ENCODE measurements around the gene NPTX1. TPM values are rescaled to one million over a fixed set of nuclear protein-coding genes. Genes with fewer than 3 reads are reported as not detected.

NPTX1 gene
- total and polyA plus RNA-seq, 2 experiments from 2014 or later = 3.4 to 20.5 TPM

DNA sequence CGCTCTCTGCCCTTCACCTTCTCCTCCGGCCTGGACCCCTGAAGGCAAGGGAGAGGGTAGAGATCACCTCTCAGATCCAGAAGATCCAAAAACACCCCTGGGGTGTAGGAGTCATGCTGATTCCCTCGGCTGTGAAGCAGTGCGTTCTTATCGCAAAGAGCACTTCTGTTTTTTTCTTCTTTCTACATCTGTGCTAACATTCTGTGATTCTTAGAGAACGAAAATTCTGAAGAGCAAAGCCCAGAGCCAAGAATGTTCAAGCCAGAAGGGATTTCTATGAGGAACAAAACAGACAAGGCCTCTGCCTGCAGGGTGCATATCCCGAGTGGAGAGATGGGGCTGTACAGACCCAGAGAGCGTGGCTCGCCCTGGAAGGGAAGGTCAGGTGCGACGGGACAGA is 17.2 kb downstream of the NPTX1 start:
- Histone ChIP-seq H3K79me2 (replicated peaks; ENCODE audit: insufficient read depth) (no peaks in the 10 kb centered on the region), H4K20me1 (replicated peaks; ENCODE audit: insufficient read depth) (no peaks in the 10 kb centered on the region), H2AFZ (no peak overlapping the region), H3K9me2 (ENCODE audit: insufficient read depth) (no peaks in the 10 kb centered on the region), H3F3A (replicated peaks; ENCODE audit: low read depth) (no peaks in the 10 kb centered on the region), H3K27ac (ENCODE audit: low read depth) (no peak overlapping the region), H3K27me3 (ENCODE audit: insufficient read depth) (peaks cover 3% of the 10 kb centered on the region; the same call in 1 of the 2 replicates), H3K36me3 (ENCODE audit: insufficient read depth) (no peaks in the 10 kb centered on the region), H3K4me1 (ENCODE audit: insufficient read depth) (peaks cover 4% of the 10 kb centered on the region; the same call in 1 of the 2 replicates), H3K4me2 (no peak overlapping the region), H3K4me3 (no peak overlapping the region)
- ATAC-seq (no peak), DNase-seq (ENCODE audit: low spot score) (no peak)
- Mint-ChIP-seq H3K27ac (no peak overlapping the region), H3K4me3 (no peak overlapping the region), H3K9me3 (no peaks in the 10 kb centered on the region; the same call in 2 of the 3 replicates), H3K36me3 (ENCODE audit: low read depth) (no peaks in the 10 kb centered on the region; the same call in 2 of the 3 replicates), H3K27me3 (ENCODE audit: insufficient read depth, low read depth, poor library complexity) (peaks cover 23% of the 10 kb centered on the region), H3K4me1 (peaks cover 8% of the 10 kb centered on the region; the same call in 2 of the 3 replicates)
- TF ChIP-seq CTCF (conservative IDR thresholded peaks at IDR 0.05; ENCODE audit: low read depth in 2 of 2) = no peak
- TF ChIP-seq, protein P1, sequence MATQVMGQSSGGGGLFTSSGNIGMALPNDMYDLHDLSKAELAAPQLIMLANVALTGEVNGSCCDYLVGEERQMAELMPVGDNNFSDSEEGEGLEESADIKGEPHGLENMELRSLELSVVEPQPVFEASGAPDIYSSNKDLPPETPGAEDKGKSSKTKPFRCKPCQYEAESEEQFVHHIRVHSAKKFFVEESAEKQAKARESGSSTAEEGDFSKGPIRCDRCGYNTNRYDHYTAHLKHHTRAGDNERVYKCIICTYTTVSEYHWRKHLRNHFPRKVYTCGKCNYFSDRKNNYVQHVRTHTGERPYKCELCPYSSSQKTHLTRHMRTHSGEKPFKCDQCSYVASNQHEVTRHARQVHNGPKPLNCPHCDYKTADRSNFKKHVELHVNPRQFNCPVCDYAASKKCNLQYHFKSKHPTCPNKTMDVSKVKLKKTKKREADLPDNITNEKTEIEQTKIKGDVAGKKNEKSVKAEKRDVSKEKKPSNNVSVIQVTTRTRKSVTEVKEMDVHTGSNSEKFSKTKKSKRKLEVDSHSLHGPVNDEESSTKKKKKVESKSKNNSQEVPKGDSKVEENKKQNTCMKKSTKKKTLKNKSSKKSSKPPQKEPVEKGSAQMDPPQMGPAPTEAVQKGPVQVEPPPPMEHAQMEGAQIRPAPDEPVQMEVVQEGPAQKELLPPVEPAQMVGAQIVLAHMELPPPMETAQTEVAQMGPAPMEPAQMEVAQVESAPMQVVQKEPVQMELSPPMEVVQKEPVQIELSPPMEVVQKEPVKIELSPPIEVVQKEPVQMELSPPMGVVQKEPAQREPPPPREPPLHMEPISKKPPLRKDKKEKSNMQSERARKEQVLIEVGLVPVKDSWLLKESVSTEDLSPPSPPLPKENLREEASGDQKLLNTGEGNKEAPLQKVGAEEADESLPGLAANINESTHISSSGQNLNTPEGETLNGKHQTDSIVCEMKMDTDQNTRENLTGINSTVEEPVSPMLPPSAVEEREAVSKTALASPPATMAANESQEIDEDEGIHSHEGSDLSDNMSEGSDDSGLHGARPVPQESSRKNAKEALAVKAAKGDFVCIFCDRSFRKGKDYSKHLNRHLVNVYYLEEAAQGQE (IDR thresholded peaks at IDR 0.05; ENCODE audit: unreplicated experiment) = no peak
- no peak for TF ChIP-seq POLR2AphosphoS5 (IDR thresholded peaks at IDR 0.05; ENCODE audit: low read depth)
- no peak for TF ChIP-seq STAT1 (IDR thresholded peaks at IDR 0.05; ENCODE audit: unreplicated experiment)
- TF ChIP-seq EZH2phosphoT487 (IDR thresholded peaks at IDR 0.05; ENCODE audit: unreplicated experiment) = no peak
- no peak for TF ChIP-seq ETS1 (IDR thresholded peaks at IDR 0.05)
- TF ChIP-seq EZH2 (IDR thresholded peaks at IDR 0.05; ENCODE audit: low read depth, unreplicated experiment) = no peak
- TF ChIP-seq ZNF114 (CRISPR knock-in tag; IDR thresholded peaks at IDR 0.05) = no peak
- no peak for TF ChIP-seq ZNF331 (CRISPR knock-in tag; IDR thresholded peaks at IDR 0.05; ENCODE audit: low read depth)
- no peak for TF ChIP-seq JUNB (IDR thresholded peaks at IDR 0.05; ENCODE audit: unreplicated experiment)
- TF ChIP-seq ZNF462 (CRISPR knock-in tag; IDR thresholded peaks at IDR 0.05) = no peak
- TF ChIP-seq CREB1 (CRISPR knock-in tag; IDR thresholded peaks at IDR 0.05; ENCODE audit: low read depth) = no peak
- no peak for TF ChIP-seq NANOG (IDR thresholded peaks at IDR 0.05; ENCODE audit: borderline replicate concordance)
